Nephron progenitor cell (in vitro differentiated cells): Measurements from ENCODE around the gene RETREG2.

Source experiments
- DNase-seq: peaks from one replicate; pipeline ENCODE4 v3.0.0; 2021
- H3K27ac Mint-ChIP-seq: 2 replicates; pipeline ENCODE4 v1.8.0; 2021; ENCODE audit warnings: mild to moderate bottlenecking, moderate library complexity, mixed read lengths
- H3K27me3 Mint-ChIP-seq: 2 replicates; pipeline ENCODE4 v1.8.0; 2021; ENCODE audit warnings: mild to moderate bottlenecking, low read depth, mixed read lengths; ENCODE audit not compliant: poor library complexity
- H3K36me3 Mint-ChIP-seq: 2 replicates; pipeline ENCODE4 v1.8.0; 2021; ENCODE audit warnings: low read depth, mixed read lengths
- H3K4me1 Mint-ChIP-seq: 2 replicates; pipeline ENCODE4 v1.8.0; 2021; ENCODE audit warnings: mixed read lengths
- H3K4me3 Mint-ChIP-seq: 2 replicates; pipeline ENCODE4 v1.8.0; 2021; ENCODE audit warnings: mild to moderate bottlenecking, moderate library complexity, mixed read lengths
- H3K9me3 Mint-ChIP-seq: 2 replicates; pipeline ENCODE4 v1.8.0; 2021; ENCODE audit warnings: mild to moderate bottlenecking, moderate library complexity, mixed read lengths
- TF ChIP-seq, protein P1 (sequence below): fragments of 200-600 bp; sonication (generic); IDR thresholded peaks from 2 replicates; pipeline ENCODE4 v1.5.0; 2021; ENCODE audit warnings: antibody characterized with exemption

The RETREG2 gene

DNA sequence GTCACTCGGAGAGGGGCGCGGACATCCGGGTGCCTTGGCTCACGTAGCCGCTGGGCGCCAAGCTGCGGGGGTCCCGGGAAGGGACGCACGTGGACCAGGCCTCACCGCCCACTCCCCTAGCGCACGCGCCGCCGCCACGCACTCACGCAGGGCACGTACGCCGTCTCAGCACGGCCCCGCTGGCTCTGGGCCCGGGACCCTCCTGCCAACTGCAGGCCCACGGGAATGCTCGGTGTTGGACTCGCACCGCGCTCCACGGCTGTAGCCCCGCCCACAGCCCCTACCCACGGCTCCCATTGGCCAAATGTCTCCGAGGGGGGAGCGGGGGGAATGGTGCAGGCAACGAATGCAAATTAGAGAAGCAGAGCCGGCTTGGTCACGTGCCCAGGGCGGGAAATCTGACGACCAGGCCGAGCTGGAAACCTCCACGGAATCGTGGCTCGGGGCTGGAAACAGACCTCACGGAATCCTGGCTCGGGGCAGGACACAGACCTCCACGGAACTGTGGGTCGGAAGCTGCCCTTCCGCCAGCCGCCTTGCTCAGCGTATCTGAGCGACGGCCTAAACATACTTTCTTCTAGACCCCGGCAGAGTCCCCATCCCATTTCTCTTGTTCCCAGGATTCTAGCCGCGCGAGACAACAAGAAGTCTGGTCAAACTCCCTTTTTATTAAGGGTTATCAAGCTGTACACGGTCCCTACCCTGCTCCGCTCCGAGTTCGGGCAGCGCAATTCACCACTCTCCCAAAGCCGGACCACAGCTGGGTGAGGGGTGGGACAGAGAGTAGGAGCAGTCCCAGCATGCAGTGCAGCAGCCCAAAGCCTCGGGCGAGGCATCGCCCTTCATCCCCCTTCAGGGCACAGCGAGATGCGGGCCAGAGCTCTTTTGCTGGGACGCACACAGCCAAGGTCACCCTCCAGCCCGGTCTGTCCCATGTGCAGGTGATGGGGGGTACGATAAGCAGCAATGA lies 40.9 kb downstream of the RETREG2 start, which contains the start of gene ABCB6:
ABCB6 (minus strand) TSS at position 227 of the 970 bp plus-strand sequence. CDS start 285 bp downstream, outside the sequence.
- Mint-ChIP-seq H3K27ac (peak within 1 kb of the TSS; percentile 83), H3K4me3 (peak within 1 kb of the TSS; percentile 87), H3K9me3 (no peaks in the 10 kb centered on the region), H3K4me1 (peaks cover 22% of the 10 kb centered on the region), H3K36me3 (peaks cover 34% of the 10 kb centered on the region), H3K27me3 (no peaks in the 10 kb centered on the region)
- TF ChIP-seq, protein P1, sequence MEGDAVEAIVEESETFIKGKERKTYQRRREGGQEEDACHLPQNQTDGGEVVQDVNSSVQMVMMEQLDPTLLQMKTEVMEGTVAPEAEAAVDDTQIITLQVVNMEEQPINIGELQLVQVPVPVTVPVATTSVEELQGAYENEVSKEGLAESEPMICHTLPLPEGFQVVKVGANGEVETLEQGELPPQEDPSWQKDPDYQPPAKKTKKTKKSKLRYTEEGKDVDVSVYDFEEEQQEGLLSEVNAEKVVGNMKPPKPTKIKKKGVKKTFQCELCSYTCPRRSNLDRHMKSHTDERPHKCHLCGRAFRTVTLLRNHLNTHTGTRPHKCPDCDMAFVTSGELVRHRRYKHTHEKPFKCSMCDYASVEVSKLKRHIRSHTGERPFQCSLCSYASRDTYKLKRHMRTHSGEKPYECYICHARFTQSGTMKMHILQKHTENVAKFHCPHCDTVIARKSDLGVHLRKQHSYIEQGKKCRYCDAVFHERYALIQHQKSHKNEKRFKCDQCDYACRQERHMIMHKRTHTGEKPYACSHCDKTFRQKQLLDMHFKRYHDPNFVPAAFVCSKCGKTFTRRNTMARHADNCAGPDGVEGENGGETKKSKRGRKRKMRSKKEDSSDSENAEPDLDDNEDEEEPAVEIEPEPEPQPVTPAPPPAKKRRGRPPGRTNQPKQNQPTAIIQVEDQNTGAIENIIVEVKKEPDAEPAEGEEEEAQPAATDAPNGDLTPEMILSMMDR, result no peak
- DNase-seq, result peak; percentile 93

DNA sequence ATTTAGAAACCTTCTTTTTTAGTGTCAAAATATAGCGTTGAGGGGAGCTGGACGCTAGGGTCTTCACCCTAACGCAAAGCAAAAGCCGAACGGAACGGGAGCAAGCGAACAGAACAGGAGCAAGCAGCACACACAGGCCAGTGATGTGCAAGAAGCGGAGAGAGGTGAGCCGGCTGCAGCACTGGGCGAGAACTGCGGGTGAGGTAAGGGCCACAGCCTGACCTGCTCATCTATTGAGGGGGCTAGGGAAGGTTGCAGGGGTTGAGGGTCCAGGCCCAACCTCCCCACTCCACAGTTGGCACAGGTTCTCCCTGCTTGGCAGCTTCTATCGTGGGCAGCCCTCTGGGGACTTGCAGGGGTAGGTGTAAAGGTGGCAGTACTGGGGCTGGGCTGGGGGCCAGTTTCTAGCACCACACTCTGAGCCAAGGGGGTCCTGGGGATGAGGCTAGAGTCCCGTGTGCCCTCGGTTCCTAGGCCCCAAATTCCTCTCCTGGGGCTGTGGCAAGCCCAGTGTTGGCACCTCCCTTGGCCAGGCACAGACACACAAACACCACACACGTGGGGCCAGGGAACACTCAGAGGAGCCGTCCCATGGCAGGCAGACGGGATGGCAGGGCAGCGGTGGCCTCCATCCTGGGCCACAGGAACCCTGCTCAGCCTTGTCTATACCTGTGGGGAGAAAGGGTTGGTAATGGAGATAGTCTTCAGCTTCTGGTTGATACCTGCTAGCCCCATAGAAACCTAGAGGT lies 41.9 kb downstream of the RETREG2 start:
- Mint-ChIP-seq H3K27me3 (no peaks in the 10 kb centered on the region), H3K4me3 (peak overlapping the region; percentile 29), H3K27ac (peak overlapping the region; percentile 70), H3K36me3 (peaks cover 34% of the 10 kb centered on the region), H3K4me1 (peaks cover 22% of the 10 kb centered on the region), H3K9me3 (no peaks in the 10 kb centered on the region)
- no peak for DNase-seq
- TF ChIP-seq, protein P1, result no peak

DNA sequence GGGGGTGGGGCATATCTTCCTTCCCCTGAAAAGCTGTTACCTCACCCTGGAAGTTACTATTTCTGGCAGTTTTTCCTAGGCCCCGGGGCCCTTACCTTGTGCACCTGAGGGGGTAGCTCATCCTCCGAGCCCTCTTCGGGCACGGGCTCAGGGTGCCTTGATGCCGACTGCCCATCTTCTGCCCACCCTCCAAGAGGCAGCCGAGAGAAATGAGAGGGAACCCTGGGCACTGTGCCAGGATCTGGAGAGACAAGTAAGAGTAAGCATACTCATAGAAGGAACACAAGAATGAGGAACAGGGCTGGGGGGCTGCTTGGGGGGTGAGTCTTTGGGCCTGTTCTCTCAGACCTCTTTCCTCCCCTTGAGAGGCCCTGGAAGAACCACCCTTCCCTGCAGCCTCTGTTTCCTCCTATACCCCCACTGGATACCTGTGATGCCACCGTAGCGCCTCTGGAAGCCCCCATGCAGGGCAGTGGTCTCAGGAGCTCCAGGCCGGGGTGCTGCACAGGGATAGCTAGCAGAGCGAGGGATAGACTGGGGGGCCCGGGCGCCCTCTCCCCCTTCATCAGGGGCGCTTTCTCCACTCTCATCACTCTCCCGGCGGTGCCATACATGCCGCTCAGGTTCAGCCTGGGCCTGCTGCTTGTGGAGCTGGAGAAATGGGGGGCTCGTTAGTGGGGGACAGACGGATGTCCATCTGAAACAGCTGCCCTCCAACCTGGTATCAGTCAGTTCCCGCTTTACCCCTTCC lies 42.8 kb downstream of the RETREG2 start:
- Mint-ChIP-seq H3K27ac (no peak overlapping the region), H3K4me1 (peaks cover 22% of the 10 kb centered on the region), H3K36me3 (peaks cover 43% of the 10 kb centered on the region), H3K4me3 (no peak overlapping the region), H3K27me3 (no peaks in the 10 kb centered on the region), H3K9me3 (no peaks in the 10 kb centered on the region)
- no peak for DNase-seq
- TF ChIP-seq, protein P1, result no peak

DNA sequence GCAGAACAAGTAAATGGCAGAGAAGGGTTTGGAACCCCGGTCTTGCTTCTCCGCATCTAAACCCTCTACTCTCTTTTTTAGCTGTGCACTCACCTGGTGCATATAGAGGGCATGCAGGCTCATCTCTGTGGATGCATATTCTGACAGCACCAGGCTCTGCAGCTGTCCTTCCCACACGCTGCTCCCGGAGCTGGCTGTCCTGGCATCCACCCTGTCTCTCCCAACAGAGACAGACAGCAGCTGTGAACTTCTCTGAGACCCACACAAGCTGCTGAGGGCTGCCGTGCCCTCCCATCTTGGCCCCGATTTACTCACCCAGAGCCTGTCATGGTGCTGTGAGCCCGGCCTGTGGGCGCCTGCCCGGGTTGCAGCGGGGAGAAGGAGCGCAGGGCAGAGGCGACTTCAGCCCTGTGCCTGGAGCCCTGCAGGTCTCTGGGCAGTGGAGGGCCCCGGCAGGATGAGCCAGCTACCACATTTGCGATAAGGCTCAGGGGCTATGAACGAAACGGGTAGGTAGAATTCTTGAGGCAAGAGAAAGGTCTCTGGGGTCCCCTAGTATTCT lies 44.0 kb downstream of the RETREG2 start:
- no peak overlapping the region for H3K27ac Mint-ChIP-seq
- H3K36me3 Mint-ChIP-seq, result peaks cover 48% of the 10 kb centered on the region
- no peak overlapping the region for H3K4me3 Mint-ChIP-seq
- peaks cover 12% of the 10 kb centered on the region for H3K4me1 Mint-ChIP-seq
- no peaks in the 10 kb centered on the region for H3K9me3 Mint-ChIP-seq
- no peak for DNase-seq
- peaks cover 2% of the 10 kb centered on the region for H3K27me3 Mint-ChIP-seq
- TF ChIP-seq, protein P1, result no peak

DNA sequence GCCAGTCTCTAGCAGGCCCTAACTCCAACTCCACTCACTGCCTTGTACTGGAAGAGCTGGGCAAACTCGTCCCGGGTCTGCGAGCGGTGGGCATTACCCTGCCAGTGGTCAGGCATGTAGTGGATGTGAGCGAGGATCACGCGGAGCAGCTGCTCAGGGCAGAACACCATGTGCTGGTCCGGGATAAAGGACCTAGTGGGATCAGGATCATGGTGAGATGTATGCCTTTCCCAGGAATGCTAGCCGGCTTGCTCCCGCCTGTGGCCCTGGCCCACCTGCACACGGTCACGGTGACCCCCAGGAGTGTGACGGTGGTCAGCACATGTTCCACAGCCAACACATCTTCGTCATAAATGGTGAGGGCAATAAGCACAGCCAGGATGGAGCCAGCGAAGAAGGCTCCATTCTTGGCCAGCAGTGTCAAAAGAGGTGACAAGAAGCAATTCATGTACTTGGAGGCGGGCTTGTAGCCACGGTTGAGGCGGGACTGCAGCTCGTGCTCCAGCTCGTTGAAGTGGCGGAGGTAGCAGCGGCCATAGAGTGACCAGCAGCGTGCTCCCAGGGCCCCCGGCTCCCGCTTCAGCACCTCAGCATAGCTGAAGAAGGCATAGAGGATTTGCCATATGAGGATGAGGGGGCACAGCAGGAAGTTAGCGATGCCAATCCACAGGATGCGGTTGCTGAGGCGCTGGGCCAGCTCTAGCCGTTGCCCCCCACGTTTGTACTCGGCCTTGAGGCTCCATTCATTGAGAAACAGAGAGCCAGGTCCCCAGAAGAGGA lies 45.9 kb downstream of the RETREG2 start:
- Mint-ChIP-seq H3K27ac (no peak overlapping the region), H3K27me3 (peaks cover 7% of the 10 kb centered on the region), H3K36me3 (peaks cover 48% of the 10 kb centered on the region), H3K4me3 (no peak overlapping the region), H3K9me3 (no peaks in the 10 kb centered on the region), H3K4me1 (peaks cover 19% of the 10 kb centered on the region)
- TF ChIP-seq, protein P1, result no peak
- no peak for DNase-seq
